GM12873 (cell line): ENCODE results near the gene AUTS2.

Experiments
- TF ChIP-seq, protein P1 (sequence below): IDR thresholded peaks from 2 replicates; pipeline ENCODE4 v1.5.1; 2012; ENCODE audit warnings: low read depth, mild to moderate bottlenecking, moderate library complexity, low read length, control low read depth; ENCODE audit not compliant: insufficient read depth; ENCODE audit errors: missing control alignments

Gene AUTS2

GRCh38 chr7:70450731-70451130, 852.5 kb downstream of the AUTS2 start:
- TF ChIP-seq, protein P1, sequence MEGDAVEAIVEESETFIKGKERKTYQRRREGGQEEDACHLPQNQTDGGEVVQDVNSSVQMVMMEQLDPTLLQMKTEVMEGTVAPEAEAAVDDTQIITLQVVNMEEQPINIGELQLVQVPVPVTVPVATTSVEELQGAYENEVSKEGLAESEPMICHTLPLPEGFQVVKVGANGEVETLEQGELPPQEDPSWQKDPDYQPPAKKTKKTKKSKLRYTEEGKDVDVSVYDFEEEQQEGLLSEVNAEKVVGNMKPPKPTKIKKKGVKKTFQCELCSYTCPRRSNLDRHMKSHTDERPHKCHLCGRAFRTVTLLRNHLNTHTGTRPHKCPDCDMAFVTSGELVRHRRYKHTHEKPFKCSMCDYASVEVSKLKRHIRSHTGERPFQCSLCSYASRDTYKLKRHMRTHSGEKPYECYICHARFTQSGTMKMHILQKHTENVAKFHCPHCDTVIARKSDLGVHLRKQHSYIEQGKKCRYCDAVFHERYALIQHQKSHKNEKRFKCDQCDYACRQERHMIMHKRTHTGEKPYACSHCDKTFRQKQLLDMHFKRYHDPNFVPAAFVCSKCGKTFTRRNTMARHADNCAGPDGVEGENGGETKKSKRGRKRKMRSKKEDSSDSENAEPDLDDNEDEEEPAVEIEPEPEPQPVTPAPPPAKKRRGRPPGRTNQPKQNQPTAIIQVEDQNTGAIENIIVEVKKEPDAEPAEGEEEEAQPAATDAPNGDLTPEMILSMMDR = no peak

- TF ChIP-seq, protein P1 = no peak
These were observed 857.6 kb downstream of the AUTS2 start for GRCh38 chr7:70455925-70456324.

DNA sequence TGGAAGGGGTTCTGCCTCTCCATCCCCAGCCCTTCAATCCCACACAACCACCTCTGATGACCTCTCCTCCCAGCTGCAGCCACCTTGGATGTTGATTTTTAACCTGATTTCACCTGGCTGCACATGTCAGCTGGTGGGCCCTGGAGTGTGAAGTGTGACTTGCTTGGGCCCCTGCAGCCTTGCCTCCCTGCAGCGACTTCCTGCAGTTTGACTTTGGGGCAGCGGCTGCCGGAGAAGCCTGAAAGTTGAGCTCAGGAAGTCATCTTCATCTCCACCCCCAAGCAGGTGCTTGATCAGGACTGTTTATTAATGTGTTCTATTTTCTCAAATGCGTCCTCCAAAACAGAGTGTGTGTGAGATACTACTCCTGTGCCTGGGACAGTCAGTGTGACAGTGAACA, 858.4 kb downstream of the AUTS2 start:
- TF ChIP-seq, protein P1 = no peak

GRCh38 chr7:70457482-70457881, 859.2 kb downstream of the AUTS2 start:
- TF ChIP-seq, protein P1 = no peak

DNA sequence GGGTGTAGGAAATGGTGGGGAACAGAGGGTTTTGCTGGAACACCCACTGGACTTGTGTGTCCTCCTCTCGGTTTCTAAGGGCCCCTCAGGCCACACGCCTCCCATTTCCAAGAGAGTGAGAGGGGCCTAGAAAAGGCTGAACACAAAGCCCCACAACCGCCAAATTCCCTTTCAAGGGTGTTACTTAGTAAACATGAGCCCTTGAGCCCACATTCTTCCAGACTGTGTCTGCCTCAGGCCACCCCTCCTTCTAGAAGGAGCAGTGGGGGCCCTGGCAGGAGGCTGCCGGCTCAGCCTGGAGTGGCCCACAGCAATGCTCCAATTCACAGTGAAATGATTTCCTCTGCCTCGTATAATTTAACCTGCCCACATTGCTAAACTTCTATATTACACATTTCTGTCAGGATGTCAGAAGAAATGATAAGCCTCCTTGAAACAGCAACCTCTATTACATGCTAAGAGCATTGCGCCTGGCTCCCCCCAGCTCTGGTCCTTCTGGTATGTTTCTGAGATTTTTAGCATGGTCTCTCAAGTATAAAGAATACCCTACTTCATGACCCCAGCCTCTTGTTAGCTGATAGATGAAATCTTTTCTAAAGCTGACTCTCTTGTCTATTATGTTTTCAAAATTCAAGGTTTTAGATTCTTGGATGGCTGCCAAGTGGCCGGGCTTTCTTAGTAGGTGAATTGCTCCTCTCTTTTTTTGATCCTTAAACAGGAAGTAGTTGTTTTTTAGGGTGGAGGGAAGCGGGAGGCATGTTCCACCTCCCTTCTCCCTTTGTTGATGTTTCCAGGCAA, 859.8 kb downstream of the AUTS2 start:
- TF ChIP-seq, protein P1 = no peak

- TF ChIP-seq, protein P1 = no peak
These were observed 860.5 kb downstream of the AUTS2 start for GRCh38 chr7:70458745-70459144.

- TF ChIP-seq, protein P1 = no peak
These were observed 861.3 kb downstream of the AUTS2 start for GRCh38 chr7:70459546-70459945.
